ENCODE data around the gene SLC5A8.

- TF ChIP-seq POLR2A (IDR thresholded peaks at IDR 0.05) = no peak
- no peak for TF ChIP-seq CTCF (IDR thresholded peaks at IDR 0.05)
- TF ChIP-seq POLR2AphosphoS5 (IDR thresholded peaks at IDR 0.05) = no peak
Measured at GRCh38 chr12:101117842-101118241, 92.2 kb downstream of the SLC5A8 start.
